ENCODE measurements around the gene EXPH5.

GRCh38 chr11:108639146-108639545 lies 45.6 kb upstream of the EXPH5 start:
- TF ChIP-seq, protein P1, sequence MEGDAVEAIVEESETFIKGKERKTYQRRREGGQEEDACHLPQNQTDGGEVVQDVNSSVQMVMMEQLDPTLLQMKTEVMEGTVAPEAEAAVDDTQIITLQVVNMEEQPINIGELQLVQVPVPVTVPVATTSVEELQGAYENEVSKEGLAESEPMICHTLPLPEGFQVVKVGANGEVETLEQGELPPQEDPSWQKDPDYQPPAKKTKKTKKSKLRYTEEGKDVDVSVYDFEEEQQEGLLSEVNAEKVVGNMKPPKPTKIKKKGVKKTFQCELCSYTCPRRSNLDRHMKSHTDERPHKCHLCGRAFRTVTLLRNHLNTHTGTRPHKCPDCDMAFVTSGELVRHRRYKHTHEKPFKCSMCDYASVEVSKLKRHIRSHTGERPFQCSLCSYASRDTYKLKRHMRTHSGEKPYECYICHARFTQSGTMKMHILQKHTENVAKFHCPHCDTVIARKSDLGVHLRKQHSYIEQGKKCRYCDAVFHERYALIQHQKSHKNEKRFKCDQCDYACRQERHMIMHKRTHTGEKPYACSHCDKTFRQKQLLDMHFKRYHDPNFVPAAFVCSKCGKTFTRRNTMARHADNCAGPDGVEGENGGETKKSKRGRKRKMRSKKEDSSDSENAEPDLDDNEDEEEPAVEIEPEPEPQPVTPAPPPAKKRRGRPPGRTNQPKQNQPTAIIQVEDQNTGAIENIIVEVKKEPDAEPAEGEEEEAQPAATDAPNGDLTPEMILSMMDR (IDR thresholded peaks at IDR 0.05), result no peak
- no peak for TF ChIP-seq POLR2AphosphoS5 (IDR thresholded peaks at IDR 0.05)
- no peak for TF ChIP-seq POLR2A (IDR thresholded peaks at IDR 0.05)
- no peak for TF ChIP-seq EP300 (IDR thresholded peaks at IDR 0.05)

All from sigmoid colon (tissue), 4 donors.